ENCODE results near the gene RC3H1.

DNA sequence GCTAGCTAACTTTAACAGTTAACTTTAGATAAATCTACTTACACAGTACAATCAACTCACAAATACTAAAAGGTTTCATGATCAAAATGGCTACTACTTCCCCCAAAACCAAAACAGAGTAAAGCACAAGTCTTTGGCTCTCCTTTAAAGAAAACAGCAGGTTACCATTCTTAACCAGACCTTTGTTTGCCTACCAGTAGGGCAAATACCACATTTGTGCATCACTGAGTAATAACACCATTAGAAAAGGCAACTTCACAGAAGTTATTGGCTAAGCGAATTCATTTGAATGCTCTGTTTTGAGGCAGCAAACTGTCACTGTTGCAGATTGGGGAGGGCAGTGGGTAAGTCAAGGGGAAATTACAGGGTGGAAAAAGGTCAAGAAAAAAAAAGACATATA lies 87.7 kb downstream of the RC3H1 start:
- TF ChIP-seq, protein P1, sequence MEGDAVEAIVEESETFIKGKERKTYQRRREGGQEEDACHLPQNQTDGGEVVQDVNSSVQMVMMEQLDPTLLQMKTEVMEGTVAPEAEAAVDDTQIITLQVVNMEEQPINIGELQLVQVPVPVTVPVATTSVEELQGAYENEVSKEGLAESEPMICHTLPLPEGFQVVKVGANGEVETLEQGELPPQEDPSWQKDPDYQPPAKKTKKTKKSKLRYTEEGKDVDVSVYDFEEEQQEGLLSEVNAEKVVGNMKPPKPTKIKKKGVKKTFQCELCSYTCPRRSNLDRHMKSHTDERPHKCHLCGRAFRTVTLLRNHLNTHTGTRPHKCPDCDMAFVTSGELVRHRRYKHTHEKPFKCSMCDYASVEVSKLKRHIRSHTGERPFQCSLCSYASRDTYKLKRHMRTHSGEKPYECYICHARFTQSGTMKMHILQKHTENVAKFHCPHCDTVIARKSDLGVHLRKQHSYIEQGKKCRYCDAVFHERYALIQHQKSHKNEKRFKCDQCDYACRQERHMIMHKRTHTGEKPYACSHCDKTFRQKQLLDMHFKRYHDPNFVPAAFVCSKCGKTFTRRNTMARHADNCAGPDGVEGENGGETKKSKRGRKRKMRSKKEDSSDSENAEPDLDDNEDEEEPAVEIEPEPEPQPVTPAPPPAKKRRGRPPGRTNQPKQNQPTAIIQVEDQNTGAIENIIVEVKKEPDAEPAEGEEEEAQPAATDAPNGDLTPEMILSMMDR (IDR thresholded peaks at IDR 0.05), result no peak
- no peak for TF ChIP-seq POLR2A (IDR thresholded peaks at IDR 0.05)

Data from heart left ventricle (tissue), 13 donors.